Cerebellar nuclear complex (tissue), 1 donor: ENCODE results near the gene SYCP3.
"Not testable (repeated sequence)": the region's sequence is repeated elsewhere in the genome, so short reads cannot be mapped to it uniquely, and the experiment has no call there.

ENCODE experiments used
- DNase-seq, 2 experiments: peaks; one replicate each; lab custom pipeline; 2025; lab: John Stamatoyannopoulos, UW

SYCP3 gene

DNA sequence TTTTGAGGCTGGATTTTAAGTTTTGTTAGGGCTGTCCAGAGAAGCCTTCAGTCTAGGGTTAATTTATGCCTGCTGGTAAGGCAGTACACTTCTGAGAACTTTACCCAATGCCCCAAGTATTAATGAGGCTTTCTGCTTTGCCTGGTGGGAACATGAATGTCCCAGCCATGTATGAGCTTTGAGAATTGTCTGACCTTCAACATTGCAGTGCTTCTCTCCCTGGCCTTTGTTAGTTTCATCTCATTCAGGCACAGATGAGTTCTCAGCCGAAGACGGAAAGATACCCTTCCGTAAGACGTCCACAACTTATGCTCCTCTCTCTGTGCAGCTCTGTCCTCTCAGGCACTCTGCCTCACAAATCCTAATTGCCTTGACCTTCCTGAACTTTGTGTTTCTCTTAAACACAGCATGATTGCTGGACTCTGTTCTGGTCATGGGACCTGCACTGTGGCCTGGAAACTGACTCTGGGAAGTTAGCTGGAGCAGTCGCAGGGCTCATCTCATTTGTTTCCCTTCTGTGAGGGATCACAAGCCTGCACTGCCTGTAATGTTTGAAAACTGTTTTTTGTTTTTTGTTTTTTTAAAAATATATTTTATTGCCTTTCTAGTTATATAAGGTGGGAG is 26.1 kb downstream of the SYCP3 start:
- no peak for DNase-seq

DNA sequence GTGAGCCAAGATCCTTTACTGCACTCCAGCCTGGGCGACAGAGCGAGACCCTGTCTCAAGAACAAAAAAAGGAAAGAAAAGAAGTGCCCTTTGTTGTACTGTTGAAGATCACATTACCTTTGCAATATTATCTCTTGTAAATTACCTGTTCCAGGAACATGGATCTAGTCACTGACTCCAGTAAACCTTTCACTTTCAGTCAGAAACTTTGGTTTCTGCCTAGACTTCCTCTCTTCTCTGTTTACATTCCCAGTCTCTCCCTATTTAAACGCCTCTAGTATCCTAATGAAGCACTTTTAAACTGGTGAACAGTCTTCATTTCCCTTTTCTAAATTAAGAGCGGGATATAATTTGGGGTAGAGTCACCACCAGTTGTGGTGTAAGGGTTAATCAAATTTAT is 29.0 kb downstream of the SYCP3 start:
- no peak for DNase-seq

DNA sequence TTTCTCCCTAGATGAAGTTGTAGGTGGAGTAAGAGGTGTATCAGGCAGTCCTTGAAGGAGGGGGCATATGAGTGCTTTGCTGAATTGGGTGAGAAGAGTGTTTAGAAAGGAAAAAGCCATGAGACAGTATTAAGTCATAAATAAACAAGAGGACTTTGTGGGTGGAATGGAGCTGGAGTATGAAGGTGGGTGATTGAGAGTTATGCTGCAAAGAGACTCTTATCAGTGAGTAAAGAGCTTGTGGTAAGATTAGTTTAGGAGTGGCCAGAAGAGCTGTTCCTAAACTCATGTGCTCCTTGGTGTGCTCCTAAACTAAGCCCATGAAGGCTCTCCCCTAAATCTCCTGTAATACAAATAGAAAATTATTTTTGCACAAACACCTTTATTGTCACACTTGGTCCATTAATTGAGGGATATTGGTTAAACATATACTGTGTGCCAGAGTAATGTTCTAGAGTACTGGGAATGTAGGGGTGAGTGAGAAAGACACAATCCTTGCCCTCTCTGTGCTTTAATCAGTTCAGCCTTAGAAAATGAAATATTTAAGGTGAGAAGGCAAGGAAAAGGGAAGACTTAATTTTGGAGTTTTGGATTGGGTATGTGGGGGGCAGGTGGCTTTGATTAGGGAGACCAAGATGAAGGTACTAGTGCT is 32.0 kb downstream of the SYCP3 start:
- DNase-seq: no peak

DNA sequence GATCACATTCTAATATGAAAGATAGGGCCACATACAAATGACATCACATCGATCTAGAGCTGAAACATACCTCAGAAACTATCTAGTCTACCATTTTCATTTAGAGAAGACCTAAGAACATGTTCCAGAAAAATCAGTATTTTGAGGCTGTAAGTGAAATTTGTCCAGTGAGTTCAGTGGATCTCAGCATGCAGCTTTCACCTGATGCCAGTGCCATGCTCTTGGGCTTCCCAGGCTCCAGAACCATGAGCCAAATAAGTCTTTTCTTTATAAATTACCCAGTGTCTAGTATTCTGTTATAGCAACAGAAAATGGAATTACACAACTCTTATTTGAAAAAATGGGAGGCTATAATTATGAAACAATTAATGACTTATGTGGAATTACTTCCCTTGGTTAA is 32.9 kb downstream of the SYCP3 start:
- DNase-seq: no peak

DNA sequence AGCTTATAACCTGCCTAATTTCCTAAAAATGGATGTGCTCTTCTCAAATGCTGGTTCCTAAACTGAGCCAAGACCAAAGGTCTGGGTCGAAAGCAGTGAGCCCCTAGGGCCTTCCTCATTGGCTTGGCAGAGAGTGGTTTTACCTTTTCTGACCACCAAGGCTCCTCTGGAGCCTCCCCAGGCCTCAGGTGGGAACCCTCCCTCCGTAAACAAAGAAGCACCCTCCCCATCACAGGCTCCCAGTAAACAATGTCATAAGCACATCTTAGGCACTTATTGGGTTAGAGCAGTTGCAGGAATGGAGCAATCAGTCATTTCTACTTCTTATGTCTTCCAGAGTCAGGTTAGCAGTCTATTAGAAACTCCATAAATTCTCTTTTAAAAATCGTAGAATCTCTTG is 35.8 kb downstream of the SYCP3 start:
- no peak for DNase-seq

DNA sequence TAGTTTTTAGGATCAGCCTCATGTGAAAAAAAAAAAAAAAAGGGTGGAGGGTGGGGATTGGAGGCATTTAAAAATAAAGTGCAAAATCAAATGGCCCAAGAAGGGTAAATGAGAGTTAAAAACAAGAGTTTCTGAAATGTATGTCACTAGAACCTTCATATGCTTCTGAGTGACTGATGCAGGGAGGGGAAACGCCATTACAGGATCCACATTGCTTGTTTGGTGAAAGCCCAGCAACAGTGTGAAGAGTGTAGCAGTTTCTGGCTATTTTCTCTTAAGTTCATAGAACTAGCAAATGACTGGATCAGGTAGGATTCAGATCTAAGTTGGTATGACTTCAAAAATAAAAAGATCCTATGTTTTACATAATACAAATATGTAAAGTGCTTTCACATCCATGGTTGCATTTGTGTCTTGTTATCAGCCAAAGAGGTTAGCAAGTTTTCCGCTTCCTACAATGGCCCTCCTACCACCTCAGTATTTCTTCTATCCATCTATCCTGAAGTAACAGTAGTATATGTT is 38.9 kb downstream of the SYCP3 start:
- no peak for DNase-seq

DNA sequence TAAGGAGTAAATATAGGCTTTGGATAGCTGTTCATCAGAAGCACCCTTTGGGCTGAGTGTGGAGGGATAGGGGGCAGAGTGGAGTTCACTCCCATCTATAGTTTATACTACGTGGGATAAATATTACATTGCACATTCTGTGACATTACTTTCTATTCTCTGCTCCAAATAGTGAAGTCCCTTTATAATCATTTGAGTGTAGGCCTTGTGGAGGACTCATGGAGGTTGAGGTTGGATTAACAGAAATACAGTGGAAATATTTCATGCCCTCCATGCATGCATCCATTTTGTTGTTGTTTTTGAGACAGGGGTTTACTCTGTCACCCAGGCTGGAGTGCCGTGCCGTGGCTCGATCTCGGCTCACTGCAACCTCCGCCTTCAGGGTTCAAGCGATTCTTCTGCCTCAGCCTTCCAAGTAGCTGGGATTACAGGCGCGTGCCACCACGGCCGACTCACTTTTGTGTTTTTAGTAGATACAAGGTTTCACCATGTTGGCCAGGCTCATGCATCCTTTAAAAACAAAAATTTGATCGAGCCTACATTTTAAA is 40.4 kb downstream of the SYCP3 start:
- no peak for DNase-seq

DNA sequence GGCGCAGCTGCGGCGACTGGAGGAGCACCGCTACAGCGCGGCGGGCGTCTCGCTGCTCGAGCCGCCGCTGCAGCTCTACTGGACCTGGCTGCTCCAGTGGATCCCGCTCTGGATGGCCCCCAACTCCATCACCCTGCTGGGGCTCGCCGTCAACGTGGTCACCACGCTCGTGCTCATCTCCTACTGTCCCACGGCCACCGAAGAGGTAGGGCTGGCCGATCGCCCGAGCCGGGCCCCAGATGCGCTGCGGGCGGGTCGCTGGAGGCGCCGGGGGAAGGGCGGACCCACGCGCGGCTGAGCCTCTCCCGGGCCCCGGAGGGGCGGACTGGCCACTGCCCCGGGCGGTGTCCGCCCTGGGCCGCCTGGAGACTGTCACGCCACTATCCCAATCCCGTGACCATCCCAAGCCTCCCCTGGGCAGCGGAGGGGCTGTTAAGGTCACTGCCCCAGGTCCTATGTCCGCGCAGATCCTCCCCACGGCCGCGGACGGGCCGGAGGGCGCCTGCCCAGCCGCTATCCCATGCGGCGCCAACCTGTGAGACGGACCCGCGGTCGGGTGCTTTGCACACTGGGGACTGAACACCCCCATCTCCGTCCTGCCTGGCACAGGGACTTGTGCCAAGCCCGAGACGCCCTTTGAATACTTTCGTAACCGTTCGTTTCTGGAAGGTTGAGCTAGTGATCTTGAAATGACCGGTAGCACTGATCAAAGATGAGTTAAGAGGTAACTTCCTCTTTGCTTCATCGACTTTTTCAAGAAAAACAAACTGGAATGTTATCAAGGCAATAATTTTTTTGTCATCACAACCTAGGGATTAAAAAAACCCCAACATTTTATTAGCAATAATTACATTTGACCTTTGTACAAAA is 41.1 kb downstream of the SYCP3 start:
- DNase-seq: peak in 1 of 2 experiments; percentile 44

DNA sequence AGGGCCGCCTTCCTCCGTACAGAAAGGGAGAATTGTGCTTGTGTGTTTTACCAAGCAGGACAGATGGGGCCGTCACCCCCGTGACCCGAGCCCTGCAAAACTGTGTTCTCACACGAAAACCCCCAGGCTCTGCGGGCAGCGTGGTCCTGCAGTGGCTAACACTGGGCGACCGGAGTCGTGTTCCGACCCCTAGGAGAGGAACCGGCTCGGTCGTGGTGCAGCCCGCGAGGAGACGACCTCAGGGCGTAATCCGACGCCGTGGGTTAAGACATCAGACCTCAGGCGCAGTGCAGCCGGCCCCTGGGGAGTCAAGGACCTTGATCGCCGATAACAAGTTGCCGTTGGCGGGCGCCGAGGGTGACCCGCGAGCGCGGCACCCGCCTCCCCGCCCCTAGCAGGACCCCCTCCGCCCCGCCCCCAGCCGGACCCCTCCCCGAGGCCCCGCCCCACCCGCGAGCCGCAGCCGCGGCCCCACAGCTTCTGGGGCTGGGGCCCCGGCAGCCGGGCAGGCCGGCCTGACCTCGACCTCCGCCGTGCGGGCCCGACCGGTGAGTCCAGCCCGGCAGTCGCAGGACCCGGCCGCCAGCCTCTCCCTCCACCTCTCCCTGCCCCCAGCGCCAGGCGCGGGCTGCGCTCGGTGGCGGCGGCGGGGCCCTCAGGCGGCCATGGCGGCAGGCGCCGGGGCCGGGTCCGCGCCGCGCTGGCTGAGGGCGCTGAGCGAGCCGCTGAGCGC is 41.9 kb downstream of the SYCP3 start, which contains the start of gene CHPT1:
TSS of gene CHPT1 (plus strand) at position 444 of the 733 bp plus-strand sequence. CDS start at position 666, 222 bp downstream.
- DNase-seq: no peak

DNA sequence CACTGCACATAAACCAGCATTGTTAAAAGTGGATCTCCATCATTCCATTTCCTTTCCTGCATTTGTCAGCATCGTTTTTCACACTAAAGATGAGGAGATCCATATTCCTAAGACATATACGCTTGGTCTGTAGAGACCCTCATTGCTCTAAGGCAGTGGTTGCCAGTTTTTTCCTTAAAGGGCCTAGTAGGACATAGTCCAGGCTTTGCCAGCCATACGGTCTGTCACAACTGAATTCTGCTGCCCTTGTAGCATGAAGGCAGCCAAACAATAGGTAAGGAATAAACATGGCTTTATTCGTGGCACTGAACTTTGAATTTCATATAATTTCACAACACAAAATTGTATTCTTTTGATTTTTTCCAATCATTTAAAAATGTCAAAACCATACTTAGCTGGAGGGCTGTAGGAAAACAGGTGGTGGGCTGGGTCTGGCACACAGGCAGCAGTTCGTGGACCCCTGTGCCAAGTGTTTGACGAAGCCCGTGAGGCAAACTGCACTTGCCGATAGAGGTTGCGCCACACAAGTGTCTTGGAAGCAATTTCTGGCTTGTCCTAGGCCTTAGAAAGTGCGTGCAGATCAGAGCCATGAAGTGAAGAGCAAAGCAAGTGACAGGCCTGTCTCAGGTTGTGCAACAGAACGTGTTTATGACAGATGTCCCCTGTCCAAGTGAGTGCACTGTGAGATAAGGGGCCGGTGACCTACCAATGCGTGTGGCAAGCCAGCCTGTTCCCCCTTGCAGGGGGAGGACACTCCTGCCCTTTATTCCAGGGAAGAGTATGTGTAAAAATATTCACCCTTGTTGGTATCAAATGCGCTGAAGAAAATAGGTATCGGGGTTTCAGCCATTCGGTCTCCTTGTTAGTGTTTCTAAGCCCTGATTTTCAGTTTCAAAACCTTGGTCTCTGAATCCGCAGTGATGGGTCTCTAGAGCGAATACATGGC is 42.7 kb downstream of the SYCP3 start:
- peak in 1 of 2 experiments; percentile 71 for DNase-seq

DNA sequence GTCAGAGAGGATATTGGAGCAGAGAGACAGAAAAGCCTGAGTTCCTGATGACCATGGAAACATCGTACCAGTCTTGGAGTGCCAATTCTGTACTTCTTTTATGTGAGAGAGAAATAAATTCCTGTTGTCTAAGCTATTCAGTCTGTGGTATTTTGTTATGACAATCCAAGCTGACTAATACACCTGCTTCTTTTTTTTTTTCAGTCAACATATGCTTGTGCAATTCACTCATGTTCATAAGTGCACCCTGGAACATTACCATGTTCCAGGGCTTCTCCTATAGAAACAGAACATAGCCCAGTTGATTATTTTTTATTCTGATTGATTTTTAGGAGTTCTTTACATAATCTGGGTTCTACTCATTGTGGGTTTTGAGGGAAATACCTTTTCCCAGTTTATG is 43.6 kb downstream of the SYCP3 start:
- DNase-seq: no peak

DNA sequence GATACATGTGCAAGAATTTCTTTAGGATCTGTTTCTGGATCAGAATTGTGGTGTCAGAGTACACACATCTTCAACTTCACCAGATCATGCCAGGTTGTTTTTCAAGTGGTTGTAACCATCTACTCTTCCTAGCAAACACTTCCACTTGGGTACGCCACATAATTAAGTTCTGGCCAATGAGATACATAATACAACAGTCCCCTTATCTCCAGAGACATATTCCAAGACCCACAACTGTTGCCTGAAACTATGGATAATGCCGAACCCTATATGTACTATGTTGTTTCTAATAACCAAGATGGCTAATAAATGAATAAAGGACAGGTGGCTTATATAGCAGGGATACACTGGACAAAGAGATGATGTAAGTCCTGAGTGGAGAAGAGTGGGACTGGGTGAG is 44.3 kb downstream of the SYCP3 start:
- DNase-seq: no peak

DNA sequence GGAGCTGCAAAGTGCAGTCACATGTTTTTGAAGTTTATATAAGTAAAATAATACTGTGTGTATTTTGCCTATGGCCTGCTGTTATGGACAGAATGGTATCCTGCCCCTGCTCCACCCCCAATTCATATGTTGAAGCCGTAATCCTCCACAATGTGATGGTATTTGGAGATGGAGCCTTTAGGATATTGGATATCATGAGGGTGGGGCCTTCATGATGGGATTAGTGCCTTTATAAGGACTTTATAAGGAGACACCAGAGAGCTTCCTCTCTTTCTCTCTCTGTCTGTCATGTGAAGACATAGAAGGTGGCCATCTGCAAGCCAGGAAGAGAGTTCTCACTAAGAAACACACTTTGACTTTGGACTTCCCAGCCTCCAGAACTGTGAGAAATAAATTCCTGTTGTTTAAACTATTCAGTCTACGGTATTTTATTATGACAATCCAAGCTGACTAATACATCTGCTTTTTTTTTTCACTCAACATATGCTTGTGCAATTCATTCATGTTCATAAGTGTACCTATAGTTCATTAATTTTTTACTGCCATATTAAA is 44.9 kb downstream of the SYCP3 start:
- DNase-seq: no peak

DNA sequence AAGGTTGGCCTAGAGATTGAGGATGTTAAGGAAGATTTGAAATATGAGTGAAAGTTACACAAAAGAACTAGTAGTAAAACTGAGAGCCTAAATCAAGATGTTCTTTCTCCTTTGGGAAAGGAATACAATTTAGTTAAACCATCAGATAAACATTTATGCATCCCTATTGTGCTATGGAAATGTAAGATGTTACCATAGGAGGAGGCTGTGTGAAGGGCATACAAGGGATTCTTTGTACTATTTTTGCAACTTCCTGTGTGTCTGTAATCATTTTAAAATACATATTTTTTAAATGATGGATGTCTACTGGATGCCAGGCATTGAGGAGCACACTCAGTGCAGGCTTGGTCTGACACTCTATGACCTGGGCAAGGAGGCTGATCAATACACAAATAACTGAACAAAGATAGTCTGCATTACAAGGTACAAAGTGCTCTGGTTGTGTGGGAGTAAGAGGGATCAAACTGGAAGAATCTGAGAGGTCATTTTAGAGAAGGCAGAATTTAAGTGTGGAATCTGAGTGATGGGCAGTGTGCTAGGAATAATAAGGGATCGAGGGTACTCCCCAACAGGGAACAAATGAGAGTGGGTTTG is 47.7 kb downstream of the SYCP3 start:
- no peak for DNase-seq

DNA sequence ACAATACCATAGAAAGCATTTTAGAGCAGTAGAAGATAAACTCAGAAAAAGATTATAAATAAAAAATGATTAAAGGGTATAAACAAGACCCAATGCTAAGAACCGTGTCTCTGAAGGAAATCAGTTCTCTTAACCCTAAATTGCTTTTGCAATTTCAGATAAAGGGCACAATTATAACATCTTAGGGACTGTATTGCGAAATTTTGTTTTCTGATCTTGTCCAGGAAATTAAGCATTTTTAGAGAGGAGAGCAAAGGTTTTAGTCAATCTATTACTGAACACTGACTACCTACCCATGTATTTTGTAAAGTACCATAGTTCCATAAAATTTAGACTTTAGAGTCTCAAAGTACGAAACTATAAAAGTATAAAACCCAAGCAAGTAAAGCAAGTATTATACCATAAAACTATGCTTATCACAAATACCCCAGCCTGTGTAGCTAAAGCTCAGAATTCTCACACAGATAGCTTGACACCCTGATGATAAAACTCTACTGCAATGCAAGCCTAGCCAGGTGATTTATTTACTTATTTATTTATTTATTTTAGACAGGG is 48.6 kb downstream of the SYCP3 start:
- no peak for DNase-seq

DNA sequence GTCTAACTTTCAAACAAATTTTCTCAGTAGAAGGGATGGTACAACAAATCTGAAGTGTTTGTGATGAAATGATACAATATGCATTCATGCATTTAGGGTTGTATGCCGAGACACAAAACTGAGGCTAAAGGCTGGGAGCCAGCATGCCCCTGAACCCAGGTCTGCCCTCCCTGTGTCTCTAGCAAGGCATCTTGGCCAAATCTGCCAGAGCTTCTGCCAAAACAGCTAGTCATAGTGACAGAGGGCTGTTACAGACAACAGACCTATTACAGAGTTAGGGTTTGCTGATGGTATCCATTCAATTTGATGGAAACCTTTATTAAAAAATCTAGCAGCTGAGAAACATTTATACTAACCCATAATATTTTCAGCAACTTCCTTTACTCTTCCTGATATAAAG is 53.1 kb downstream of the SYCP3 start:
- no peak for DNase-seq

DNA sequence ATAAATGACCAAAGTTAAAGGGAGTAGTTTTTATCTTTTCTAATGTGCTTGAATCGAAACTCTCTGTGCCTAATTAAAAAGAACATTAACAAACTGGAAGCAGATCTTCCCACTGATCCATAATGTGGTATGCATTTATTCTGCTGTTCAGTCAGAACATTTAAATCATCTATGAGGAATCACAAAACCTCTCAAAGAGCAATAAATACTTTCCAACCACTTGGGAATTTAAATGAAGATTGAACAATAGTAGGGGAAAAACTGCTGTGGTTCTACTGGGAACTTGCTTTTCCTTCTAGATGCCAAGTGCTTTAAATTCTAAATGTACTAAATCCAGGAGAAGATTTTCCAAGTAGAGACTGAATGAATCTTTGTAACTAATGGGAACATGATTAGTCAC is 54.2 kb downstream of the SYCP3 start:
- no peak for DNase-seq

DNA sequence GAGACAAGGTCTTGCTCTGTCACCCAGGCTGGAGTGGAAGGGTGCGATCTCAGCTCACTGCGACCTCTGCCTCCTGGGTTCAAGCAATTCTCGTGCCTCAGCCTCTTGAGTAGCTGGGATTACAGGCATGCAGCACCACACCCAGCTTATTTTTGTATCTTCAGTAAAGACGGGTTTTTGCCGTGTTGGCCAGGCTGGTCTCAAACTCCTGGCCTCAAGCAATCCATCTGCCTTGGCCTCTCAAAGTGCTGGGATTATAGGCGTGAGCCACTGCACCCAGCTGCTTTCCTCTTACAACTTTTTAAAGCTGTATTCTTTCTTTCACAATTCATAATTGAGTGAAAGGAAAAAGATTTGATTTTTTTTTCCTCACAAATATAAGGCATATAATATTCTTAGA is 57.6 kb downstream of the SYCP3 start:
- not testable (repeated sequence) for DNase-seq

DNA sequence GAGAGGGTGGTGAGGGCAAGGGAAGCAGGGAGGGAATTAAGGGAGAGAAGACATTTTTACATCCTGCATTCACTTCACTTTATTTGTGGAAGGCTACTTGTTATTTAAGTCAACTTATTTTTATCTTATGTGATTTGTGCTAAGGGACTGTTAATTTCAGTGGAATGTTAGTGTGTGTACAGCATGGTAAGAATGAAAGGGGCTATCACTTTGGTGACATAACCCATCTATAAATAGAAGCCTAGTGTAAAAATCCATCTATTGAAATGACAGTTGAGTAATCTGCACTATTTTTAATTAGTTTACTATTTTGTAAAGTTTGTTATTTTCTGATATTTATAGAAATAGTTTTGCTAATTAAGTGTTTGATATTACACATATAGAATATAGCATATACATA is 58.6 kb downstream of the SYCP3 start:
- DNase-seq: no peak

DNA sequence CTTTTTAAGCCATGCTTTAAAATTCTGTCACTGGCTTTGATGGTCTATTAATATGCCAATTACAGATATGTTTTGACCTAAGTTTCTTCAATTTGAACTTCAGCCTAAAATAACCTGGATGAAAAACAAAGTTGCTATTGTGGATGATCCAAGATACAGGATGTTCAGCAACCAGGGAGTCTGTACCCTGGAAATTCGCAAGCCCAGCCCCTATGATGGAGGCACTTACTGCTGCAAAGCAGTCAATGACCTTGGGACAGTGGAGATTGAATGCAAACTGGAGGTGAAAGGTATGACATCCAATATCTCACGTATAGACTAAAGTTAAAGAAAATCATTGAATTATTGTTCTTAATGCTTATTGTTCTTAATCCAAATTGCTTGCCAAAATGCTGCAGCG is 59.0 kb downstream of the SYCP3 start:
- no peak for DNase-seq
